ENCODE data around the gene PPP1R14B.

PPP1R14B gene

DNA sequence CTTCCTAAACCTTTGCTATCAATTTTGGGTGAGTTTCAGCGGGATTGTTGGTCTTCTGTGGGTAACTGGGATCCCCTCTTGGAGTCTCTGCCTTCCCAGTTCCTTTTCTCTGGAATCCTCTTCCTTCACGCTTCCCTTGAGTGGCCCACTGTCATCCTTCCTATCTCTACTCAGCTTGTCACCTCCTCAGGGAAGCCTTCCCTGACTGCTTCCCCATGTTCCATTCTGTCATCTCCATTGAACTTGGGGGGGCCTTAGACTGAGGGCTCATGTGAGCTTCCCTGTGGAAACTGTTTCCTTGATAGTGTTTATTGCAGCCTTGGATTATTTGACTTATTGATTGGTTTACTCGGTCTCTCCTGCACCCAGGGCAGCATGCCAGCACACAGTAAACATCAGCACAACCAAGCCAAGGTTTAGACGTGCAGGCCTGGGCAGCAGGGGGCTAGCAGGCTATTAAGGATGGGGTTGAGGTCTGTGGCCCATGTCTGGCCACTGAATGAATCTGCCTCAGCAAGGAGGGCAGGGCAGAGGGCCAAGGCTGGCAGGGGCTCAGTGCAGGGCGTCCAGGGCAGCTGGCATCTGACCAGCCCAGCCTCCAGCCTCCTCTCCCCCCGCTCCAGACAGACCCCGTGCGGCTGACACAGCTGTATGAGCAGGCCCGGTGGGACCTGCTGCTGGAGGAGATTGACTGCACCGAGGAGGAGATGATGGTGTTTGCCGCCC, 28.0 kb downstream of the PPP1R14B start:
- Histone ChIP-seq H3K4me3 (ENCODE audit: low read depth in 1 of 5, low read length in 5 of 5) (no peak overlapping the region), H3K9me3 (ENCODE audit: control insufficient read depth in 5 of 5, low read length in 5 of 5) (no peaks in the 10 kb centered on the region), H3K27ac (ENCODE audit: low read depth, low read length) (no peak overlapping the region), H3K36me3 (ENCODE audit: control insufficient read depth in 5 of 5, insufficient read depth in 5 of 5, low read length in 5 of 5) (peaks cover 0 to 46% (median 17%) of the 10 kb centered on the region in 5 donors), H3K9ac (ENCODE audit: low read length in 5 of 5) (no peak overlapping the region), H3K4me1 (ENCODE audit: control insufficient read depth in 5 of 5, insufficient read depth in 5 of 5, low read length in 5 of 5) (peaks cover 0 to 4% (median 0%) of the 10 kb centered on the region in 5 donors), H3K27me3 (ENCODE audit: control insufficient read depth in 5 of 5, insufficient read depth in 4 of 5, low read length in 5 of 5) (no peaks in the 10 kb centered on the region)

- H3K4me1 ChIP-seq (ENCODE audit: control insufficient read depth in 5 of 5, insufficient read depth in 5 of 5, low read length in 5 of 5), result no peaks in the 10 kb centered on the region
- H3K27ac ChIP-seq (ENCODE audit: low read depth, low read length), result no peak overlapping the region
- no peaks in the 10 kb centered on the region for H3K27me3 ChIP-seq (ENCODE audit: control insufficient read depth in 5 of 5, insufficient read depth in 4 of 5, low read length in 5 of 5)
- no peaks in the 10 kb centered on the region for H3K9me3 ChIP-seq (ENCODE audit: control insufficient read depth in 5 of 5, low read length in 5 of 5)
- no peak overlapping the region for H3K9ac ChIP-seq (ENCODE audit: low read length in 5 of 5)
- no peak overlapping the region for H3K4me3 ChIP-seq (ENCODE audit: low read depth in 1 of 5, low read length in 5 of 5)
- peaks cover 0 to 41% (median 13%) of the 10 kb centered on the region in 5 donors for H3K36me3 ChIP-seq (ENCODE audit: control insufficient read depth in 5 of 5, insufficient read depth in 5 of 5, low read length in 5 of 5)
These were observed 29.9 kb downstream of the PPP1R14B start for GRCh38 chr11:64216879-64217278.

- no peak overlapping the region for H3K27ac ChIP-seq (ENCODE audit: low read depth, low read length)
- H3K4me3 ChIP-seq (ENCODE audit: low read depth in 1 of 5, low read length in 5 of 5), result no peak overlapping the region
- H3K9ac ChIP-seq (ENCODE audit: low read length in 5 of 5), result no peak overlapping the region
- H3K9me3 ChIP-seq (ENCODE audit: control insufficient read depth in 5 of 5, low read length in 5 of 5), result no peaks in the 10 kb centered on the region
- H3K36me3 ChIP-seq (ENCODE audit: control insufficient read depth in 5 of 5, insufficient read depth in 5 of 5, low read length in 5 of 5), result peaks cover 0 to 25% (median 8%) of the 10 kb centered on the region in 5 donors
- no peaks in the 10 kb centered on the region for H3K27me3 ChIP-seq (ENCODE audit: control insufficient read depth in 5 of 5, insufficient read depth in 4 of 5, low read length in 5 of 5)
- H3K4me1 ChIP-seq (ENCODE audit: control insufficient read depth in 5 of 5, insufficient read depth in 5 of 5, low read length in 5 of 5), result peaks cover 0 to 30% (median 18%) of the 10 kb centered on the region in 5 donors
These were observed 35.4 kb downstream of the PPP1R14B start for GRCh38 chr11:64211181-64211872.

DNA sequence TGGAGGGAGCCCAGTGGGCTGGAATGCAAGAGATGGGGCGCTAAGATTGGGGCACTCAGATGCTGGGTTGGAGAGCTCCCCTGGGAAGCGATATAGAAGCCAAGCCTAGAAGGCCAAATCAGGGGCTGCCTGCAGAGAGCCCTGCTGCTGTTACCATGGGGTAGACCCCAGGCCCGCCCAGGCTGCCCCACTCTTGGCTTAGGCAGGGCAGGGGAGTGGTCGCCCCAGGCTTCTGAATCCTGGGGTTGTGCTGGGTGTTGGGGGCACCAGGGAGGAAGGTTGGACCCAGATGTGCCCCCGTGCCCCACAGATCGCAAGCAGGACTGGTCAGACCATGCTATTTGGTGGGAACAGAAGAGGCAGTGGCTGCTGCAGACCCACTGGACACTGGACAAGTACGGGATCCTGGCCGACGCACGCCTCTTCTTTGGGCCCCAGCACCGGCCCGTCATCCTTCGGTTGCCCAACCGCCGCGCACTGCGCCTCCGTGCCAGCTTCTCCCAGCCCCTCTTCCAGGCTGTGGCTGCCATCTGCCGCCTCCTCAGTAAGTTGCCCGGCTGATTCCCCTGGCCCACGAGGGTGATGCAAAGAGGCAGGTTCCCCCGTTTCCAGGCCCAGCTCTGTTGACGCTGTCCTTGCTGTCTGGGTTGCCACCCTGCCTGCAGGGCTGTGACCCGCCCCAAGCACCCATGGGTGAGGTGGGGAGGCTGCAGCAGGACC, 36.3 kb downstream of the PPP1R14B start:
- Histone ChIP-seq H3K27me3 (ENCODE audit: control insufficient read depth in 5 of 5, insufficient read depth in 4 of 5, low read length in 5 of 5) (no peaks in the 10 kb centered on the region), H3K9me3 (ENCODE audit: control insufficient read depth in 5 of 5, low read length in 5 of 5) (no peaks in the 10 kb centered on the region), H3K4me1 (ENCODE audit: control insufficient read depth in 5 of 5, insufficient read depth in 5 of 5, low read length in 5 of 5) (peaks cover 0 to 38% (median 23%) of the 10 kb centered on the region in 5 donors), H3K4me3 (ENCODE audit: low read depth in 1 of 5, low read length in 5 of 5) (no peak overlapping the region), H3K27ac (ENCODE audit: low read depth, low read length) (no peak overlapping the region), H3K9ac (ENCODE audit: low read length in 5 of 5) (no peak overlapping the region), H3K36me3 (ENCODE audit: control insufficient read depth in 5 of 5, insufficient read depth in 5 of 5, low read length in 5 of 5) (peaks cover 0 to 30% (median 11%) of the 10 kb centered on the region in 5 donors)

GRCh38 chr11:64209563-64209843, 37.2 kb downstream of the PPP1R14B start:
- peak overlapping the region in 1 of 5 donors; percentile 66 for H3K4me3 ChIP-seq (ENCODE audit: low read depth in 1 of 5, low read length in 5 of 5)
- H3K36me3 ChIP-seq (ENCODE audit: control insufficient read depth in 5 of 5, insufficient read depth in 5 of 5, low read length in 5 of 5), result peaks cover 0 to 31% (median 11%) of the 10 kb centered on the region in 5 donors
- peaks cover 0 to 42% (median 27%) of the 10 kb centered on the region in 5 donors for H3K4me1 ChIP-seq (ENCODE audit: control insufficient read depth in 5 of 5, insufficient read depth in 5 of 5, low read length in 5 of 5)
- H3K27me3 ChIP-seq (ENCODE audit: control insufficient read depth in 5 of 5, insufficient read depth in 4 of 5, low read length in 5 of 5), result no peaks in the 10 kb centered on the region
- no peaks in the 10 kb centered on the region for H3K9me3 ChIP-seq (ENCODE audit: control insufficient read depth in 5 of 5, low read length in 5 of 5)
- H3K27ac ChIP-seq (ENCODE audit: low read depth, low read length), result no peak overlapping the region
- no peak overlapping the region for H3K9ac ChIP-seq (ENCODE audit: low read length in 5 of 5)

DNA sequence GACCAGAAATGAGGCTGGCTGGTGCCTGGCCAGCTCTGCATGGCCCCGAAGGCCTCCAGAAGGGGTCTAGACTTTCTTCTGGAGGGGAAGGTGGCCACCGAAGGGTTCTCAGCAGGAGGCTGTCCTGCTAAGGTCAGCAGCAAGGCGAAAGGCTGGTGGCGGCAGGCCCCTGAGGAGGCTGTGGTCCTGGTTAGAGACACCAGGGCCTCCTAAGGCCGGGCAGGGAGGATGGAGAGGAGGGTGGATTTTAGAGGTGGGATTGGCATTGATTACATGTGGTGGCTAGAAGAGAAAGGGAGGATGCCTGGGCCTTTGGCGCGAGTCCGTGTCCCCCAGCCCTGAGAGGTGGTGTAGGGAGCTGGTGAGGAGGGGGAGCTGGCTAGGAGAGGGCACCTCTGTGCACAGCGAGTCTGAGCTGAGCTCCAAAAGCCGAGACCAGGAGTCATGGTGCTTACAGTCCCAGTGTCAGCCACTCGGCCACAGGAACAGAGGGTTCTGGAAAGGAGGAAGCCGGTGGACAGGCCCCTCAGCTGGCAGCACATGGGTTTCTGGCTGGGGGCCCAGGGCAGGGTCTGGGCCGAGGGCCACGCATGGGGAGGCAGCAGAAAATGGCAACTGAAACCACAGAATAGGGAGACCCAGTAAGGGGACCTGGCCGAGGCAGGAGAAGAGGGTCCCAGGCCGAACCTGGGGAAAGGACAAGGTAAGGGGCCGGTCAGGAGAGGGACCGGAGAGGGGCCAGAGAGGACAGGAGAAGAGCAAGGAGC, 37.8 kb downstream of the PPP1R14B start:
- Histone ChIP-seq H3K9me3 (ENCODE audit: control insufficient read depth in 5 of 5, low read length in 5 of 5) (no peaks in the 10 kb centered on the region), H3K4me1 (ENCODE audit: control insufficient read depth in 5 of 5, insufficient read depth in 5 of 5, low read length in 5 of 5) (peaks cover 0 to 47% (median 32%) of the 10 kb centered on the region in 5 donors), H3K27me3 (ENCODE audit: control insufficient read depth in 5 of 5, insufficient read depth in 4 of 5, low read length in 5 of 5) (no peaks in the 10 kb centered on the region), H3K36me3 (ENCODE audit: control insufficient read depth in 5 of 5, insufficient read depth in 5 of 5, low read length in 5 of 5) (peaks cover 0 to 35% (median 15%) of the 10 kb centered on the region in 5 donors), H3K4me3 (ENCODE audit: low read depth in 1 of 5, low read length in 5 of 5) (peak overlapping the region in 1 of 5 donors; percentile 66), H3K27ac (ENCODE audit: low read depth, low read length) (peak overlapping the region; percentile 54), H3K9ac (ENCODE audit: low read length in 5 of 5) (peak overlapping the region in 1 of 5 donors; percentile 85)

- Histone ChIP-seq H3K27me3 (ENCODE audit: control insufficient read depth in 5 of 5, insufficient read depth in 4 of 5, low read length in 5 of 5) (no peaks in the 10 kb centered on the region), H3K4me1 (ENCODE audit: control insufficient read depth in 5 of 5, insufficient read depth in 5 of 5, low read length in 5 of 5) (peaks cover 0 to 47% (median 32%) of the 10 kb centered on the region in 5 donors), H3K4me3 (ENCODE audit: low read depth in 1 of 5, low read length in 5 of 5) (peak overlapping the region in 4 of 5 donors; percentile 59 to 67 (median 64)), H3K36me3 (ENCODE audit: control insufficient read depth in 5 of 5, insufficient read depth in 5 of 5, low read length in 5 of 5) (peaks cover 0 to 43% (median 23%) of the 10 kb centered on the region in 5 donors), H3K9me3 (ENCODE audit: control insufficient read depth in 5 of 5, low read length in 5 of 5) (no peaks in the 10 kb centered on the region), H3K9ac (ENCODE audit: low read length in 5 of 5) (peak overlapping the region in 4 of 5 donors; percentile 55 to 85 (median 73)), H3K27ac (ENCODE audit: low read depth, low read length) (peak overlapping the region; percentile 54)
These were observed 38.5 kb downstream of the PPP1R14B start for GRCh38 chr11:64208086-64208795.

DNA sequence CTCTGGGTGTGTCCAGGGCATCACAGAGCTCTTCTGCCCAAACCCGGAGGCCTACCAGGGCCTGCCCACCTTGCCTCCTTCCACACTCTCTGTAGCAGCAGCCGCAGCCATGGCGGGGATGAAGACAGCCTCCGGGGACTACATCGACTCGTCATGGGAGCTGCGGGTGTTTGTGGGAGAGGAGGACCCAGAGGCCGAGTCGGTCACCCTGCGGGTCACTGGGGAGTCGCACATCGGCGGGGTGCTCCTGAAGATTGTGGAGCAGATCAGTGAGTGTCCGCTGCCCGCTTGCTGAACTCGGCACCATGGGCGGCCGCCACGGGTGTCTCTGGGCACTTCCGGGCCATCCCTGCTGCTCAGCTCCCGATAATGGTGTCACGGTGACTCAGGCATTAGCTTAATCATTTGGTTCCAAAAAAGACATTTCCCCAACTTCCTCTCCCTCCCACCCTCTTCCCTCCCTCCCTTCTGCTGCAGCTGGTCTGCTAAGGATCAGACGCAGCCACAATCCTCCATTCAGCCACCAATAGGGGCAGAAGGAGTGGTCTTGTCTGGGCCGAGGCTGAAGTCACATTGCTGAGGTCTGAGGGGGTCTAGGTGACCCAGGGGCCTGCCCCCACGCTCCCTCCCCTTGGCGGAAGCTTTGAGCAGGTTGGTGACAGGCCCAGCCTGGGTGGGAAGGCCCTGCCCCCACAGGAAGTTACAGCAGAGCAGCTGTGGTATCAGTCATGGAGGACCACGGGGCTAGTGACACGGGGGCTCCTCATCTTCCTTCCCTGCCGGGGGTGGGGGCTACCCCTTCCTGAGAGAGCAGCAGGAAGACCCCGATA, 39.3 kb downstream of the PPP1R14B start:
- Histone ChIP-seq H3K4me3 (ENCODE audit: low read depth in 1 of 5, low read length in 5 of 5) (peak overlapping the region; percentile 59 to 67 (median 63)), H3K27ac (ENCODE audit: low read depth, low read length) (peak overlapping the region; percentile 75), H3K27me3 (ENCODE audit: control insufficient read depth in 5 of 5, insufficient read depth in 4 of 5, low read length in 5 of 5) (no peaks in the 10 kb centered on the region), H3K4me1 (ENCODE audit: control insufficient read depth in 5 of 5, insufficient read depth in 5 of 5, low read length in 5 of 5) (peaks cover 0 to 47% (median 32%) of the 10 kb centered on the region in 5 donors), H3K36me3 (ENCODE audit: control insufficient read depth in 5 of 5, insufficient read depth in 5 of 5, low read length in 5 of 5) (peaks cover 0 to 48% (median 30%) of the 10 kb centered on the region in 5 donors), H3K9ac (ENCODE audit: low read length in 5 of 5) (peak overlapping the region in 4 of 5 donors; percentile 72 to 85 (median 79)), H3K9me3 (ENCODE audit: control insufficient read depth in 5 of 5, low read length in 5 of 5) (no peaks in the 10 kb centered on the region)

Data from subcutaneous abdominal adipose tissue (tissue), 5 donors.